Activated CD4-positive, alpha-beta T cell treated with anti-CD3 and anti-CD28 coated beads, Interleukin-2, amount 50 U/mL, for 4 hours (primary cell): ENCODE data around the gene ETNK2.

Experiments used
- DNase-seq, 2 experiments: peaks; one replicate each; pipeline ENCODE4 v3.0.0-alpha.2; 2020

The ETNK2 gene

GRCh38 chr1:204174958-204175357, 23.1 kb upstream of the ETNK2 start:
- no peak for DNase-seq

GRCh38 chr1:204172404-204173029, 20.7 kb upstream of the ETNK2 start:
- no peak for DNase-seq

GRCh38 chr1:204171751-204172178, 19.9 kb upstream of the ETNK2 start:
- DNase-seq = no peak

- DNase-seq = no peak
These were observed 18.8 kb upstream of the ETNK2 start for GRCh38 chr1:204170494-204171155.

- DNase-seq = no peak
These were observed 18.0 kb upstream of the ETNK2 start for GRCh38 chr1:204169858-204170257.

GRCh38 chr1:204167730-204168129, 15.9 kb upstream of the ETNK2 start:
- DNase-seq = no peak

GRCh38 chr1:204166219-204166618, 14.4 kb upstream of the ETNK2 start, which contains the start of gene REN:
REN (minus strand) TSS chr1:204166337; CDS start chr1:204166293, 44 bp downstream.
- DNase-seq = no peak

GRCh38 chr1:204162494-204163074, 10.7 kb upstream of the ETNK2 start:
- DNase-seq = peak; percentile 75 to 77

- DNase-seq = no peak
These were observed 10.0 kb upstream of the ETNK2 start for GRCh38 chr1:204161609-204162493.

GRCh38 chr1:204157962-204158361, 6.1 kb upstream of the ETNK2 start:
- no peak for DNase-seq

- no peak for DNase-seq
These were observed 4.0 kb upstream of the ETNK2 start for GRCh38 chr1:204155881-204156280.

GRCh38 chr1:204154568-204155255, 2.9 kb upstream of the ETNK2 start:
- no peak for DNase-seq

GRCh38 chr1:204153667-204154066, 1.8 kb upstream of the ETNK2 start:
- DNase-seq = no peak

GRCh38 chr1:204152310-204153044, 633 bp upstream of the ETNK2 start:
- DNase-seq = no peak

- no peak for DNase-seq
These were observed 917 bp downstream of the ETNK2 start for GRCh38 chr1:204150702-204151551.

- no peak for DNase-seq
These were observed 1.9 kb downstream of the ETNK2 start for GRCh38 chr1:204149635-204150565.

- DNase-seq = no peak
These were observed 2.7 kb downstream of the ETNK2 start for GRCh38 chr1:204149107-204149506.

GRCh38 chr1:204147406-204148383, 4.1 kb downstream of the ETNK2 start:
- no peak for DNase-seq
